H1 (cell line): ENCODE results near the gene FGGY.

ENCODE experiments used
- ASH2L ChIP-seq: fragments of 200-600, 300-600 bp; sonication (generic); IDR thresholded peaks from one replicate; pipeline ENCODE4 v1.7.1; 2017; ENCODE audit warnings: low read length
- BRCA1 ChIP-seq: IDR thresholded peaks from 2 replicates; pipeline ENCODE4 v1.6.1; 2012; ENCODE audit warnings: low read depth, low read length, improper control_type of control experiment
- CTCF ChIP-seq, 3 experiments: IDR thresholded peaks; 1 replicate in 2 of 3; 2 replicates in 1 of 3; pipeline versions ENCODE4 v1.5.1 to v1.6.1; 2011; ENCODE audit warnings: low read length in 3 of 3, mild to moderate bottlenecking in 3 of 3, inconsistent platforms in 2 of 3, low read depth in 1 of 3, moderate library complexity in 1 of 3; ENCODE audit not compliant: insufficient read depth in 1 of 3; ENCODE audit errors: control extremely low read depth in 1 of 3
- EP300 ChIP-seq, 2 experiments: IDR thresholded peaks; 1 replicate in 1 of 2; 2 replicates in 1 of 2; pipeline ENCODE4 v1.6.1; 2011 to 2012; ENCODE audit warnings: low read depth in 2 of 2, low read length in 2 of 2, mild to moderate bottlenecking in 2 of 2, borderline replicate concordance in 1 of 2, inconsistent platforms in 1 of 2, moderate library complexity in 1 of 2
- HDAC2 ChIP-seq, 2 experiments: fragments of 300-600 bp in 1 of 2; sonication (generic) in 1 of 2; IDR thresholded peaks; 2 replicates each; pipeline ENCODE4 v1.6.1; 2011 to 2012; ENCODE audit warnings: low read depth in 2 of 2, low read length in 2 of 2, mild to moderate bottlenecking in 2 of 2, moderate library complexity in 2 of 2, borderline replicate concordance in 1 of 2, inconsistent platforms in 1 of 2
- HDAC6 ChIP-seq: IDR thresholded peaks from one replicate; pipeline ENCODE4 v1.7.1; 2012; ENCODE audit warnings: low read depth, mild to moderate bottlenecking, inconsistent platforms, low read length, moderate library complexity
- KDM1A ChIP-seq: fragments of 200-600, 300-600 bp; sonication (generic); IDR thresholded peaks from 2 replicates; pipeline ENCODE4 v1.7.1; 2016; ENCODE audit warnings: mild to moderate bottlenecking, low read length, borderline replicate concordance
- PHF8 ChIP-seq: fragments of 200-600 bp; sonication (generic); conservative IDR thresholded peaks from 2 replicates; pipeline ENCODE4 v1.7.1; 2012; ENCODE audit warnings: low read depth, mild to moderate bottlenecking, inconsistent platforms, low read length, moderate library complexity
- POLR2A ChIP-seq, 2 experiments: IDR thresholded peaks; 1 replicate in 1 of 2; 2 replicates in 1 of 2; pipeline ENCODE4 v1.6.1; 2011; ENCODE audit warnings: low read depth in 2 of 2, low read length in 2 of 2, mild to moderate bottlenecking in 2 of 2; ENCODE audit errors: control extremely low read depth in 1 of 2
- POLR2AphosphoS5 ChIP-seq: IDR thresholded peaks from 2 replicates; pipeline ENCODE4 v1.6.1; 2011; ENCODE audit warnings: low read depth, low read length
- RAD21 ChIP-seq, 2 experiments: IDR thresholded peaks in 1 of 2; conservative IDR thresholded peaks in 1 of 2; 2 replicates each; pipeline ENCODE4 v1.6.1; 2011; ENCODE audit warnings: low read depth in 2 of 2, low read length in 2 of 2, improper control_type of control experiment in 1 of 2, inconsistent platforms in 1 of 2, mild to moderate bottlenecking in 1 of 2, moderate library complexity in 1 of 2
- ZNF274 ChIP-seq: IDR thresholded peaks from 2 replicates; pipeline ENCODE4 v1.7.0; 2012; ENCODE audit warnings: low read length, borderline replicate concordance; ENCODE audit errors: extremely low read depth

- TF ChIP-seq ASH2L (no peak), CTCF (IDR thresholded peaks at IDR 0.05; ENCODE audit: control extremely low read depth in 1 of 3, insufficient read depth in 1 of 3, low read depth in 1 of 3, low read length in 3 of 3) (no peak), HDAC6 (no peak), POLR2A (IDR thresholded peaks at IDR 0.05; ENCODE audit: control extremely low read depth in 1 of 2, low read depth in 2 of 2, low read length in 2 of 2) (no peak), PHF8 (no peak), HDAC2 (IDR thresholded peaks at IDR 0.05; ENCODE audit: borderline replicate concordance in 1 of 2, low read depth in 2 of 2, low read length in 2 of 2) (no peak), RAD21 (IDR thresholded peaks at IDR 0.05 in 1 of 2, conservative IDR thresholded peaks at IDR 0.05 in 1 of 2; ENCODE audit: low read depth in 2 of 2, low read length in 2 of 2) (no peak), KDM1A (no peak), BRCA1 (no peak), POLR2AphosphoS5 (no peak), EP300 (IDR thresholded peaks at IDR 0.05; ENCODE audit: borderline replicate concordance in 1 of 2, low read depth in 2 of 2, low read length in 2 of 2) (no peak), ZNF274 (no peak)
Measured at GRCh38 chr1:59510249-59510648, 213.4 kb downstream of the FGGY start.
